ENCODE measurements around the gene PIK3C2A. TPM values are rescaled to one million over a fixed set of nuclear protein-coding genes. Genes with fewer than 3 reads are reported as not detected.

PIK3C2A gene
- polyA plus RNA-seq, 1 of the 3 experiments (the other 2 are of a cell fraction) = 9.3 TPM

GRCh38 chr11:17185938-17186337 is 21.8 kb downstream of the PIK3C2A start:
- no peak overlapping the region for H2AFZ ChIP-seq (ENCODE audit: low read depth)
- no peaks in the 10 kb centered on the region for H3F3A ChIP-seq (replicated peaks; ENCODE audit: insufficient read depth)
- H3K4me3 ChIP-seq (ENCODE audit: low read depth in 2 of 2, low read length in 1 of 2) = no peak overlapping the region
- no peaks in the 10 kb centered on the region for H3K4me1 ChIP-seq (ENCODE audit: control insufficient read depth in 1 of 2, insufficient read depth in 2 of 2, low read depth in 1 of 2, low read length in 1 of 2)
- H3K27ac ChIP-seq (ENCODE audit: low read depth in 2 of 2, low read length in 1 of 2) = no peak overlapping the region
- ChIA-PET CTCF (interaction anchor here (1.1 kb wide), 2 partner anchors 11 to 284 kb away, joined by 3 to 4 read pairs; no protein-coding TSS in a partner anchor), POLR2A (no interaction called here)
- no peaks in the 10 kb centered on the region for H3K9me3 ChIP-seq
- no peaks in the 10 kb centered on the region for H4K20me1 ChIP-seq (ENCODE audit: insufficient read depth)
- TF ChIP-seq REST (IDR thresholded peaks at IDR 0.05; ENCODE audit: low read depth, low read length) (no peak), GABPA (IDR thresholded peaks at IDR 0.05; ENCODE audit: low read depth) (no peak), MAX (IDR thresholded peaks at IDR 0.05; ENCODE audit: low read depth) (no peak), USF2 (IDR thresholded peaks at IDR 0.05; ENCODE audit: borderline replicate concordance, low read depth, low read length) (no peak), EZH2phosphoT487 (IDR thresholded peaks at IDR 0.05; ENCODE audit: borderline replicate concordance, low read depth) (no peak), TEAD4 (IDR thresholded peaks at IDR 0.05; ENCODE audit: borderline replicate concordance, insufficient read depth) (no peak), RCOR1 (IDR thresholded peaks at IDR 0.05; ENCODE audit: low read length) (no peak), FOXJ3 (CRISPR knock-in tag; IDR thresholded peaks at IDR 0.05) (no peak), ZBTB33 (IDR thresholded peaks at IDR 0.05; ENCODE audit: borderline replicate concordance, low read depth) (no peak), SIN3A (IDR thresholded peaks at IDR 0.05; ENCODE audit: borderline replicate concordance, low read depth, low read length) (no peak), CTCF (IDR thresholded peaks at IDR 0.05) (no peak), ELF1 (IDR thresholded peaks at IDR 0.05) (no peak), IRF3 (IDR thresholded peaks at IDR 0.05; ENCODE audit: low read depth, low read length) (no peak)
- DNase-seq = no peak
- 98% methylated on average over 2 of the region's 2 CpGs for WGBS (ENCODE audit: low lambda C conversion rate)
- H3K4me2 ChIP-seq = no peak overlapping the region
- H3K27me3 ChIP-seq (ENCODE audit: insufficient read depth) = no peaks in the 10 kb centered on the region
- no peak overlapping the region for H3K9ac ChIP-seq
- H3K36me3 ChIP-seq (replicated peaks in 1 of 2; ENCODE audit: control insufficient read depth in 1 of 2, insufficient read depth in 2 of 2, low read length in 1 of 2) = peaks cover 2 to 3% of the 10 kb centered on the region in 2 experiments
- peaks cover 61% of the 10 kb centered on the region for H3K79me2 ChIP-seq (ENCODE audit: insufficient read depth)
- H3K9me2 ChIP-seq = no peaks in the 10 kb centered on the region
